Caco-2 (cell line): ENCODE data around the gene GRIN2A. TPM values are rescaled to one million over a fixed set of nuclear protein-coding genes. Genes with fewer than 3 reads are reported as not detected.

Experiments used
- BruUV-seq: library from RNA; stranded (reverse); fragments of 400-500 nt; replicated peaks from 2 replicates; lab custom pipeline; 2021; lab: Mats Ljungman, UMichigan
- CTCF ChIA-PET: fragments of 300-600 bp; sonication (Branson Sonifier 250); formaldehyde crosslinking; loops from one replicate; lab custom pipeline; 2022; ENCODE audit warnings: antibody characterized with exemption; lab: Charles Lee
- POLR2A ChIA-PET: fragments of 300-600 bp; sonication (Branson Sonifier 250); formaldehyde crosslinking; loops from one replicate; lab custom pipeline; 2022; ENCODE audit warnings: antibody characterized with exemption; lab: Charles Lee
- DNase-seq, 2 experiments: peaks; one replicate each; pipeline versions ENCODE4 v3.0.0 to v3.0.0-alpha.2; 2020 to 2022
- H3K27me3 ChIP-seq: replicated peaks from 2 replicates; pipeline ENCODE4 v1.6.0; 2011; ENCODE audit warnings: low read length; ENCODE audit not compliant: control insufficient read depth, insufficient read depth
- H3K36me3 ChIP-seq: 2 replicates; pipeline ENCODE4 v1.5.1; 2011; ENCODE audit warnings: low read length; ENCODE audit not compliant: control insufficient read depth, insufficient read depth
- H3K4me1 ChIP-seq: fragments of 250-450 bp; sonication (Bioruptor Pico); 2 replicates; pipeline ENCODE4 v1.5.1; 2020; ENCODE audit warnings: mild to moderate bottlenecking
- H3K4me3 ChIP-seq: 2 replicates; pipeline ENCODE4 v1.5.1; 2011; ENCODE audit warnings: low read depth, mild to moderate bottlenecking, control low read depth, low read length
- H3K9me3 ChIP-seq: fragments of 250-450 bp; sonication (Bioruptor Pico); 2 replicates; pipeline ENCODE4 v1.5.1; 2020; ENCODE audit warnings: mild to moderate bottlenecking, moderate library complexity
- H3K27ac Mint-ChIP-seq: one replicate; pipeline ENCODE4 v1.8.0; 2022; ENCODE audit warnings: mixed read lengths; ENCODE audit not compliant: unreplicated experiment
- H3K27me3 Mint-ChIP-seq: one replicate; pipeline ENCODE4 v1.8.0; 2022; ENCODE audit warnings: mixed read lengths; ENCODE audit not compliant: insufficient read depth, unreplicated experiment
- H3K36me3 Mint-ChIP-seq: one replicate; pipeline ENCODE4 v1.8.0; 2022; ENCODE audit warnings: mild to moderate bottlenecking, mixed read lengths; ENCODE audit not compliant: insufficient read depth, unreplicated experiment
- H3K4me1 Mint-ChIP-seq: one replicate; pipeline ENCODE4 v1.8.0; 2022; ENCODE audit warnings: low read depth, mixed read lengths; ENCODE audit not compliant: unreplicated experiment
- H3K4me3 Mint-ChIP-seq: one replicate; pipeline ENCODE4 v1.8.0; 2022; ENCODE audit warnings: mild to moderate bottlenecking, moderate library complexity, mixed read lengths; ENCODE audit not compliant: unreplicated experiment
- H3K9me3 Mint-ChIP-seq: one replicate; pipeline ENCODE4 v1.8.0; 2022; ENCODE audit warnings: mixed read lengths; ENCODE audit not compliant: unreplicated experiment
- CTCF ChIP-seq, 2 experiments: fragments of 200-600 bp in 1 of 2; IDR thresholded peaks; 1 replicate in 1 of 2; 2 replicates in 1 of 2; pipeline versions ENCODE4 v1.5.1 to v1.8.0; 2011 to 2022; ENCODE audit warnings: antibody characterized with exemption in 1 of 2, control low read depth in 1 of 2, inconsistent platforms in 1 of 2, low read depth in 1 of 2, low read length in 1 of 2, mild to moderate bottlenecking in 1 of 2, moderate library complexity in 1 of 2; ENCODE audit not compliant: insufficient read depth in 1 of 2, severe bottlenecking in 1 of 2, unreplicated experiment in 1 of 2
- intact Hi-C: fragments of 100-400 bp; cut with micrococcal nuclease; formaldehyde crosslinking; loops from one replicate; pipeline ENCODE4 v1.10.0; 2022; ENCODE audit not compliant: unreplicated experiment
- total RNA-seq: library from RNA; stranded (reverse); gene quantifications from 2 replicates; pipeline ENCODE4 v1.2.3, GENCODE V29; 2022

GRIN2A gene
- total RNA-seq, 1 experiment from 2014 or later = 0.54 TPM

DNA sequence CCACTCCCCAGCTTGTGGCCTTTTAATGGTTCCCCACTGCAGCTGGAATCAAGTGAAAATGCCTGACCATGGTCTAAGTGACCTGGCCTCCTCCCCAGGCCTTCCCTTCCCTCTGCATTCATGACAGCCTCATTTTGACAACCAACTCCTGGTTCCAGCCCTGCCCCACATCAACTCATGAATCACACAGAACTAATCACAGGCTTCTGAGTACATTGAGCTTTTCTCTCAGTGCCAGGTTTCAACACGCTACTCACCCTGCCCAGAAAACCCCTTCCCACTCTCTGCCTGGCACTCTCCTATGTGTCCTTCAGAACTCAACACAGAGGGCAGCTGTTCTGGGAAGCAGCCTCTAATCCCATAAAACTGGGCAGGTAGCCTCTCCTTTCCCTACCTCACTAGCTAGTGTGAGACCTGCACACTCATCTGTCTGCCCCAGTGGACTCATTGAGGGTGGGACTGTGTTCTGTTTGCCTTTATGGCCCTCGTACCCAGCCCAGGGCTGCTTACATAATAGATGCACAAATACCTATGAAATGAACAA, 313.6 kb downstream of the GRIN2A start:
- Mint-ChIP-seq H3K4me3 (no peak overlapping the region), H3K27me3 (peaks cover 7% of the 10 kb centered on the region), H3K36me3 (no peaks in the 10 kb centered on the region), H3K27ac (no peak overlapping the region), H3K4me1 (no peaks in the 10 kb centered on the region), H3K9me3 (no peaks in the 10 kb centered on the region)
- BruUV-seq = no TSS peak
- no peak overlapping the region for H3K4me3 ChIP-seq
- no peaks in the 10 kb centered on the region; the same call in 1 of the 2 replicates for H3K27me3 ChIP-seq
- H3K36me3 ChIP-seq = no peaks in the 10 kb centered on the region
- no peak for TF ChIP-seq CTCF (IDR thresholded peaks at IDR 0.05; ENCODE audit: insufficient read depth in 1 of 2, low read depth in 1 of 2, low read length in 1 of 2, severe bottlenecking in 1 of 2, unreplicated experiment in 1 of 2)
- CTCF ChIA-PET = interaction anchor here (0.6 kb wide), 1 partner anchor 244 kb away, joined by 3 read pairs; no protein-coding TSS in a partner anchor
- H3K9me3 ChIP-seq = no peaks in the 10 kb centered on the region
- DNase-seq = no peak
- no peaks in the 10 kb centered on the region for H3K4me1 ChIP-seq
- intact Hi-C loops = no loop called here
- POLR2A ChIA-PET = no interaction called here

DNA sequence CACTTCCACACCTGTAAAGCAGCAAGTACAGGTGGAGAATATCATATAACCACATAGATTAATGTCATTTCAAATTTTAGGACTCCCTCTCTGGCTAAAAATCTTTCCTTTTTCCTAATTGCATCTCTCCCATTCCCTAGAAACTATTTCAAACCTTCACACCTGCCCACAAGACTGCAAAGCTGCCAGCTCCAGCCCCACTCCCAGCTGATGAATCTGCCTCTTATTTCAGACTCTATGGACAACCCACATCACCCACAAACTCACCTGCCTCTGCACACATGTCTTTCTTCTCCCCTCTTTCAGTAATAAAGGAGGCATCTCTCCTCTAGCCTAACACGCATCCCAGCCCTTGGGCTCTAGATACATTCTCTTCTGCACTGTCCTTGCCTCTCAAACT, 315.1 kb downstream of the GRIN2A start:
- CTCF ChIA-PET = no interaction called here
- Histone ChIP-seq H3K27me3 (no peaks in the 10 kb centered on the region; the same call in 1 of the 2 replicates), H3K9me3 (no peaks in the 10 kb centered on the region), H3K4me1 (no peaks in the 10 kb centered on the region), H3K4me3 (no peak overlapping the region), H3K36me3 (no peaks in the 10 kb centered on the region)
- TF ChIP-seq CTCF (IDR thresholded peaks at IDR 0.05; ENCODE audit: insufficient read depth in 1 of 2, low read depth in 1 of 2, low read length in 1 of 2, severe bottlenecking in 1 of 2, unreplicated experiment in 1 of 2) = no peak
- DNase-seq = no peak
- Mint-ChIP-seq H3K9me3 (no peaks in the 10 kb centered on the region), H3K4me3 (no peak overlapping the region), H3K4me1 (no peaks in the 10 kb centered on the region), H3K27ac (no peak overlapping the region), H3K36me3 (no peaks in the 10 kb centered on the region), H3K27me3 (peaks cover 2% of the 10 kb centered on the region)
- no TSS peak for BruUV-seq
- POLR2A ChIA-PET = no interaction called here
- intact Hi-C loops = no loop called here

DNA sequence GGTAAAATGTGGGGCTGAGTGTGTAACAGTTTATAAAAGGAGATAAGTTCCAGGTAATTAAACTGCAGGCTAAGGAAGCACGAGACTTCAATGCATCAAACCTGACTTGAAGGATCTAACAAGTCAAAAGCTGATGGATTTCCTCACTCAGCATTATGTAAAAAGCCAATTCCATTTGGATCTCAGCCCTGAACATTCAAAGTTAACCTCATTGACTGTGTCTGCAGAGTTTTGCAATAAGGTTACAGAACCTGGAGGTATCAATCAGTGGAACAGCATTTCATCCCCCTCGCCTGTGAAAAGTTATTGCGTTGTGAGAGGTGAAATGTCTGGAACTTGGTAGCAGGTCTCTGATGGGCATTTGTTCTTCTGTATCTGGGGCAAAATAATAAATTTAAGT, 317.8 kb downstream of the GRIN2A start:
- CTCF ChIA-PET = no interaction called here
- no peak for TF ChIP-seq CTCF (IDR thresholded peaks at IDR 0.05; ENCODE audit: insufficient read depth in 1 of 2, low read depth in 1 of 2, low read length in 1 of 2, severe bottlenecking in 1 of 2, unreplicated experiment in 1 of 2)
- Mint-ChIP-seq H3K27ac (no peak overlapping the region), H3K27me3 (peaks cover 5% of the 10 kb centered on the region), H3K9me3 (no peaks in the 10 kb centered on the region), H3K4me1 (no peaks in the 10 kb centered on the region), H3K4me3 (no peak overlapping the region), H3K36me3 (no peaks in the 10 kb centered on the region)
- H3K27me3 ChIP-seq = no peaks in the 10 kb centered on the region; the same call in 1 of the 2 replicates
- H3K4me3 ChIP-seq = no peak overlapping the region
- intact Hi-C loops = no loop called here
- no peaks in the 10 kb centered on the region for H3K4me1 ChIP-seq
- POLR2A ChIA-PET = no interaction called here
- BruUV-seq = no TSS peak
- H3K9me3 ChIP-seq = no peaks in the 10 kb centered on the region
- H3K36me3 ChIP-seq = no peaks in the 10 kb centered on the region
- no peak for DNase-seq
